HG02938 (cell line): ENCODE results near the gene HSPG2.
"Not testable (repeated sequence)": the region's sequence is repeated elsewhere in the genome, so short reads cannot be mapped to it uniquely, and the experiment has no call there.

Experiments
- ATAC-seq: cut with Tn5 transposase; IDR thresholded peaks from one replicate; pipeline ENCODE4 v1.9.1; 2021; ENCODE audit warnings: mild to moderate bottlenecking, moderate library complexity; ENCODE audit not compliant: unreplicated experiment

The HSPG2 gene

DNA sequence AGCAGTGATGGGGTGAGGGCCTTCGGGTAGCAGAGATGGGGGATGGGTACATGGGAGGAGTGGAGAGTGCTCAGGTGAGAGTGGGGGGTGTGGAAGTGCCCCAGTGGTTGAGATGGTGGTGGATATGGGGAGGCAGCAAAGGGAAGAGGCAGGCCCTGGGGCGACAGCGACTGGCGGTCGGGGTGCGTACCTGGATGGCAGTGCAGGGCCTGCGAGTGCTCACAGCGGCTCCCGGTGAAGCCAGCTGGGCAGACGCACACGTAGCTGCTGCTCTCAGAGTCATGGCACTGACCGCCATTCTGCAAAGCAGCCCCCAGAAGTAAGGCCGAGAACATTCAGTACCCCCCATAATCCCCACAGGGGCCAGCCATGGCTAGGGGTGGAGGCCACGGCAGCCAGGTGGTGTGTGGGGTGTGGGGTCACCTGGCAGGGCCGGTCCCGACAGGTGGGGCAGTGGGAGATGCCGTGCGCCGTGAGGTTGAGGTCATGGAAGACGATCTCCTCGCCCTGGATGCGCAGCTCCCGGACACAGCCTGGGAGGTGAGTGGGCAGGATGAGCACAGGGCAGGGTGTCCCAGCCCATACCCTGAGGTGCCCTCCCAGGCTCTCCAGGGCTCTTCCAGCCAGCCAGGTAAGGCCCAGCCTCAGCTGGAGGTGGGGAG is 106.2 kb downstream of the HSPG2 start:
- no peak for ATAC-seq

- ATAC-seq, result no peak
These were observed 107.8 kb downstream of the HSPG2 start for GRCh38 chr1:21829294-21829693.

- ATAC-seq, result no peak
These were observed 108.5 kb downstream of the HSPG2 start for GRCh38 chr1:21828506-21829210.

DNA sequence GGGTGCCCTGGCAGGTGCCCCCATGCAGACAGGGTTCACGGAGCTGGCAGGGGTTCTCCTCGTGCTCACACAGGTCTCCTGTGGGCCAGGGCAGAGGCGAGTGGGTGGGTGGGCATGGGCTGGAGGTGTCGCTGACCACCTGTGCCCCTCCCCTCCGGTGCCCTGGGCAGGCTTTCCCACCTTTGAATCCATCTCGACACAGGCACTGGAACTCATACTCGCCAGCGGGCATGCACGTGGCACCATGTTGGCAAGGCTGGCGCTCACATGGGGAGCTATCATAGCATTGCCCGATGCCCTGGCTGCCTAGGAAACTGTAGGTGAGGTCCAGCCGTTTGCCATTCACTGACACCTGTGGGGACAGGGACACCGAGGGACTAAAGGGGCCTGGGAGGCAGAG is 109.0 kb downstream of the HSPG2 start:
- no peak for ATAC-seq

DNA sequence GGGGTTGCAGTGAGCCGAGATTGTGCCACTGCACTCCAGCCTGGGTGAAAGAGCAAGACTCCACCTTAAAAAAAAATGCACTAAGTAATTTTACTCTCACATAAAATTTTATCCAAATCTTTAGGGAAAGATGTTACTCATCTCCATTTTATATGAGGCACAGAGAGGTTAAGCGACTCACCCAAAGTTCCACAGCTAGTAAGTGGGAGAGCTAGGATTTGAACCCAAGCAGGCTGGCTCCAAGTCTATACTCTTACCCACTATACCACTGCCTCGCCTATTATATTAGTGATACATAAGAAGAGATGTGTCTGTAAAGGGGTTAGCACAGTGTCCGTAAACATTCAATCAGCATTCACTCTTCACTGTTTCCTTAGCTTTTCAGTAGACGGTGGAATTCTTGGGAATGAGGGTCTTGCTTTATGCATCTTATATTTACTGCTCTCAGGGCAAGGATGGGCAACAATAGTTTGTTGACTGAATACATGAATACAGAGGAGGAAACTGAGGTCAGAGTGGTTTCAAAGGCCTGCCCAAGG is 109.9 kb downstream of the HSPG2 start:
- no peak for ATAC-seq

DNA sequence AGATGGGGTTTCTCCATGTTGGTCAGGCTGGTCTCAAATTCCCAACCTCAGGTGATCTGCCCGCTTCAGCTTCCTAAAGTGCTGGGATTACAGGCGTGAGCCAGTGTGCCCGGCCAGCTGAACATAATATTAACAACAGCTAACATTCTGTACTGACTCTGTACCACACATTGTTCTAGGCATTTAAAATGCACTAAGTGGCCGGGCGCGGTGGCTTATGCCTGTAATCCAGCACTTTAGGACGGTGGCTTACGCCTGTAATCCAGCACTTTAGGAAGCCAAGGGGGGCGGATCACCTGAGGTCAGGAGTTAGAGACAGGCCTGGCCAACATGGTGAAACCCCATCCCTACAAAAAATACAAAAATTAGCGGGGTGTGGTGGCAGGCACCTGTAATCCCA is 110.4 kb downstream of the HSPG2 start:
- not testable (repeated sequence) for ATAC-seq

DNA sequence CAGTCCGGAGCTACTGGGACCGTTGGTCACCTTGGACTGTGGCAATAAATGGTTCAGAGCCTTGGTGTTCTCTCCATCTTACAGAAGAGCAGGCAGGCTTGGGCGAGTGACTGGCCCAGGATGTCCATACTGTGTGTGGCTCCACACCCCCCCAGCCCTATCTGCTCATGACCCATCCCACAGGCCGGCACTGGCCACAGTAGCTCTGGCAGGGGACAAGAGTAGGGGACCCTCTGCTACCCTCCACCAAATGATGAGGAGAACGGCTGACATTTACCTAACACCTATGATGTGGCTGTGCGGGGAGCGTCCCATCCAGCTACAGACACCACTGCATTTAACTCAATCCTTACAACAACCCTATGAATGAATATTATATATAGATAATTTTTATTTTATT is 111.7 kb downstream of the HSPG2 start:
- ATAC-seq, result no peak

DNA sequence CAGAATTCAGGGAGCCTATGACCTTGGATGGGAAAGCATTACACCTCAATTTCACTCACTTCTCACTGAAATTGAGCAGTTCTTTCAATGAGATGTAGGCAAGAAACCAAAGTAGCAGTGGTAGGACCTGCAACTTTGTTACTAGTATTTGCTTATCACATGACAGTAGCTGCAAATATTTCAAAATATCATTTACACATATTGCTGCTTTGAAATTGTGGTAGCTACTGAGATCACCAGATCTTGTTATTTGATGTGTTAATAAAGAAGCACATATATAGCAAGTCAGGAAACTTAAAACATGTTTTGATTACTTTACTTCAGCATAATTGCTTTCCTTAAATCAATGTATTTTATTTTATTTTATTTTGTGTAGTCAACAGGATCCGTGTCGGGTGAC is 112.2 kb downstream of the HSPG2 start:
- ATAC-seq, result no peak

GRCh38 chr1:21823980-21824702 is 113.0 kb downstream of the HSPG2 start:
- no peak for ATAC-seq

- ATAC-seq, result no peak
These were observed 113.7 kb downstream of the HSPG2 start for GRCh38 chr1:21823206-21823979.

DNA sequence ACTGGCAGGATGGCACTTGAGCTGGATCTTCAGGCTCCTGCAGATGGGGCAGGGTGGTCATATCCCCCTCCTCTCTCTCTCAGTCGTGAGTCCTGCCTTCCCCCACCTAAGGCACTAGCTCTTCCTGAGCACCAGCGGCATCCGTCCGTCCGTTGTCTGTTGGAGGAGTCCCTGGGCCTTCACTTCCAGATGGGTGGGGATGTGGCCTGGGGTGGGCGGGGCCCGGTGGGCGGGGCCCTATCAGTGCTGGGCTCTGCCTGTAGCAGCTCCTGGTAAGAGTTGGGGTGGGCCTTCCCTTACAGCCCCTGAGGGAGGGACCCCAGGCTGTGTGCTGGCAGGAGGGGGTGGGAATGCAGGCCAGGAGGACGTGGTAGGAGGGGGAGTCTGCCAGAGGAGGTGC is 114.8 kb downstream of the HSPG2 start:
- no peak for ATAC-seq

DNA sequence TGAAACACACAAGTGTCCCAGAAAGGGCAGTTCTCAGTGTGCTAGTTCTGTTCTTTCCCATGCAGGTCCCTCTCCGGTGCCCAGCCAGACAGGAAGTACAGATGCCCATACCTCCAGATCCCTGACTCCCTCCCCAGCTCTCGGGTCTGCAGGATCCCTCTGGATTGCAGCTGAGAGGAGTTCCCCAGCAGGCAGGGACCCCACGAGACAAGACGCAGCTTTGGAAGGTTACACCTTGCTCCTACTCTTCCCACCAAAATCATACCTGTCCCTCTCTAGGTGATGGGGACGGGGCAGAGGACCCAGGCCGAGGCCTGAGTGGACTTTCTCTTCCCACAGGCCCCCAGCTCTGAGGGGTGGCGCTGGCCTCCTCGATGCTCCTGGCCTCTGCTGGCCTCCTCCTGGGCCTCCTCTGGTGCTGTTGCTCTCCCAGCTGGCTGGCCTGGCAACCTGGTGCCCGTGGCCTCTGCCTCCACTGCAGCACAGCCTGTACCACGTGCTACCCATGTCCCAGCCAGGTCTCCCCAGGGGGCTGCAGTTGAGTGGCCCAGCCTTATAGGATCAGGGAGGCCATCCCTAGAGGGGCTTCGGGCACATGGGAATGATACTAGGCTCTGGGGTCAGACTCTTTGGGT is 115.6 kb downstream of the HSPG2 start:
- ATAC-seq, result no peak

GRCh38 chr1:21820597-21821232 is 116.4 kb downstream of the HSPG2 start:
- no peak for ATAC-seq

- no peak for ATAC-seq
These were observed 118.5 kb downstream of the HSPG2 start for GRCh38 chr1:21818656-21819055.

DNA sequence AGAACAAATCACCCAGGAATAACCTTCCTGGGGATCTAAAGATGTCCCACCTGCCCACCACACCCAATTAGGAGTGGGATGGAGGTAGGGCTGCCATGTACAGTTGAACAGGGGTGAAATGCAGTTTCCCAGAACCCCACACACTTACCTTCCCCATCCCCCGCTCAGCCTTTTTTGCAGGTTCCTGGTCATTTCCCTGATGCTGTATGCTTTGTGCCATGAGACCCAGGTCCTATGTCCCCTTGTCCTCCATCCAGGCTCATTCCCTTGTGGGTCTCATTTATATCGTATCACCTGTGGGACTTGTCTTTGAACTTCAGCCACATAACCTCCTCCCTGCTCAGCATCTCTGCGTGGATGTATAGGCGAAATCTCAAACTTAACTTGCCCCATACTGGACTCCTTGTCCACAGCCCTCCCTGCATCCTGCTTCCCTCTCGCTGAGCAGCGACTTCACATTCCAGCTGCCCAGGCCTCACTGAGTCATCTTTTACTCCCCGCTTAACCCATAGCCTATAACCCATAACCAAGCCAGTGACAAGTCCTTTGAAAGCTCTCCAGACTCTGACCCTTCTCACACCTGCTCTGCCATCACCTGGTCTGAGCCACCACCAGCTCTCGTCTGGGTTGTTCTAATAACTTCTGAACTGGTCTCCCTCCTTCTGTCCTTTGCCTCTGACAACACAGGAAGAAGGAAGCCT is 120.4 kb downstream of the HSPG2 start:
- ATAC-seq, result no peak

- no peak for ATAC-seq
These were observed 121.3 kb downstream of the HSPG2 start for GRCh38 chr1:21815724-21816321.

DNA sequence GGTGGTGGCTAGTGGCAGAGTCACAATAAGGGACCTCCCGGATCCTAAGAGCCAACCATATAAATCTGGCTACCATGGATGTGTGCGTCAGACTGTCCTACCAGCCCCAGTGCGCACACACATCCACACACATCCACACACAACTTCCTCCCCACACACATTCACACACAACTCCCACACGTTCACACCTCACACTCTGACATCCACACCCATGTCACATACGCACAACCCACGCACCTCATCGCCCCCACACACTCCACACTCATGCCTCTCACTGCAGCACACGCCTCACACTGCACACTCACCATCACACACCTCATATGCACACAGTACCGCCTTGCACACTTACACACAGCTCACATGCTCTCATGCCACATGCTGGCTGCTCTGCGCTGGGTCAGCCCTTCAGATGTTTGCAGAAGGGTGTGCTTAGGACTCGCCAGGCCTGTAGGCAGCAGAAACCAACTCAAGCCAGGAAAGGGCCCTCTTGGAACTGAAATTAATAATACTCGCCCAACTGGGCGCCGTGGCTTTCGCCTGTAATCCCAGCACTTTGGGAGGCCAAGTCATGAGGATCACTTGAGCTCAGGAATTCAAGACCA is 122.0 kb downstream of the HSPG2 start:
- no peak for ATAC-seq

GRCh38 chr1:21814241-21814918 is 122.7 kb downstream of the HSPG2 start:
- ATAC-seq, result no peak
